PC-3 (cell line): ENCODE data around the gene TRIM33. TPM values are rescaled to one million over a fixed set of nuclear protein-coding genes. Genes with fewer than 3 reads are reported as not detected.

Experiments
- ATAC-seq: fragments of 200-7000 bp; cut with Tn5 transposase; 2 replicates; pipeline ENCODE4 v1.9.1; 2020; ENCODE audit warnings: mild to moderate bottlenecking, moderate library complexity
- BruUV-seq: library from RNA; stranded (reverse); fragments of 400-500 nt; replicated peaks from 2 replicates; lab custom pipeline; 2021; lab: Mats Ljungman, UMichigan
- CTCF ChIA-PET: fragments of 300-600 bp; sonication (Branson Sonifier 250); formaldehyde crosslinking; loops from one replicate; lab custom pipeline; 2022; ENCODE audit warnings: antibody characterized with exemption; lab: Charles Lee
- POLR2A ChIA-PET: fragments of 300-600 bp; sonication (Branson Sonifier 250); formaldehyde crosslinking; loops from one replicate; lab custom pipeline; 2022; ENCODE audit warnings: antibody characterized with exemption; ENCODE audit not compliant: unreplicated experiment; lab: Charles Lee
- DNase-seq: peaks from one replicate; pipeline ENCODE4 v3.0.0-alpha.2; 2015
- H2AFZ ChIP-seq: fragments of 300-600 bp; sonication (generic); 2 replicates; pipeline ENCODE4 v1.6.0; 2016; ENCODE audit warnings: antibody characterized with exemption, low read length
- H3F3A ChIP-seq: fragments of 300-600 bp; sonication (generic); one replicate; pipeline ENCODE4 v1.6.0; 2017; ENCODE audit warnings: antibody characterized with exemption, low read length, control low read depth, mild to moderate bottlenecking; ENCODE audit not compliant: unreplicated experiment
- H3K27ac ChIP-seq: fragments of 300-600 bp; sonication (generic); 2 replicates; pipeline ENCODE4 v1.5.1; 2016; ENCODE audit warnings: mild to moderate bottlenecking, low read length
- H3K27me3 ChIP-seq: fragments of 300-600 bp; sonication (generic); 2 replicates; pipeline ENCODE4 v1.6.1; 2016; ENCODE audit warnings: low read length, mixed read lengths
- H3K36me3 ChIP-seq: fragments of 300-600 bp; sonication (generic); 2 replicates; pipeline ENCODE4 v1.6.1; 2016; ENCODE audit warnings: low read depth, mixed run types, low read length, mixed read lengths
- H3K4me1 ChIP-seq: fragments of 300-600 bp; sonication (generic); 2 replicates; pipeline ENCODE4 v1.5.1; 2016; ENCODE audit warnings: low read length; ENCODE audit not compliant: insufficient read depth
- H3K4me2 ChIP-seq: fragments of 300-600 bp; sonication (generic); 2 replicates; pipeline ENCODE4 v1.6.0; 2016; ENCODE audit warnings: low read length
- H3K4me3 ChIP-seq: fragments of 300-600 bp; sonication (generic); 2 replicates; pipeline ENCODE4 v1.5.1; 2016; ENCODE audit warnings: mild to moderate bottlenecking, low read length, mixed read lengths
- H3K79me2 ChIP-seq: fragments of 300-600 bp; sonication (generic); 2 replicates; pipeline ENCODE4 v1.6.1; 2017; ENCODE audit warnings: low read length, mixed read lengths
- H3K9ac ChIP-seq: fragments of 300-600 bp; sonication (generic); 2 replicates; pipeline ENCODE4 v1.6.0; 2016; ENCODE audit warnings: mild to moderate bottlenecking, low read length
- H3K9me2 ChIP-seq: fragments of 300-600 bp; sonication (generic); replicated peaks from 2 replicates; pipeline ENCODE4 v1.6.1; 2016; ENCODE audit warnings: mixed run types, low read length, mixed read lengths
- H3K9me3 ChIP-seq: fragments of 300-600 bp; sonication (generic); 2 replicates; pipeline ENCODE4 v1.6.1; 2016; ENCODE audit warnings: low read length, mixed read lengths
- H4K20me1 ChIP-seq: fragments of 300-600 bp; sonication (generic); 2 replicates; pipeline ENCODE4 v1.6.1; 2016; ENCODE audit warnings: low read length, mixed read lengths
- CTCF ChIP-seq: fragments of 300-600 bp; sonication (generic); conservative IDR thresholded peaks from 2 replicates; pipeline ENCODE4 v1.5.1; 2017; ENCODE audit warnings: antibody characterized with exemption, low read depth, mild to moderate bottlenecking, low read length
- EZH2 ChIP-seq: fragments of 300-600 bp; sonication (generic); IDR thresholded peaks from one replicate; pipeline ENCODE4 v1.6.1; 2017; ENCODE audit warnings: antibody characterized with exemption, mild to moderate bottlenecking, low read length; ENCODE audit not compliant: unreplicated experiment
- EZH2phosphoT487 ChIP-seq: fragments of 300-600 bp; sonication (generic); IDR thresholded peaks from 2 replicates; pipeline ENCODE4 v1.6.1; 2018; ENCODE audit warnings: mild to moderate bottlenecking, antibody characterized with exemption, low read length, borderline replicate concordance
- intact Hi-C: fragments of 100-400 bp; cut with micrococcal nuclease; formaldehyde crosslinking; loops from 2 replicates; pipeline ENCODE4 v1.9.0; 2023
- total RNA-seq: library from RNA; depleted of rRNA; stranded (reverse); fragments of >200 nt; gene quantifications from 2 replicates; pipeline ENCODE4 v1.2.3, GENCODE V29; 2014

TRIM33 gene
- total RNA-seq, 1 experiment from 2014 or later: 36.7 TPM

- no TSS peak for BruUV-seq
- ATAC-seq (no peak), DNase-seq (no peak)
- TF ChIP-seq EZH2 (no peak), EZH2phosphoT487 (no peak), CTCF (no peak)
- no peaks in the 10 kb centered on the region for H4K20me1 ChIP-seq
- H2AFZ ChIP-seq: no peak overlapping the region
- peaks cover 27% of the 10 kb centered on the region for H3K4me1 ChIP-seq
- H3K4me2 ChIP-seq: no peak overlapping the region
- H3K27ac ChIP-seq: no peak overlapping the region
- H3K9me3 ChIP-seq: peaks cover 8% of the 10 kb centered on the region; the same call in 1 of the 2 replicates
- H3F3A ChIP-seq: no peaks in the 10 kb centered on the region
- H3K27me3 ChIP-seq: no peaks in the 10 kb centered on the region
- H3K79me2 ChIP-seq: no peaks in the 10 kb centered on the region
- no peaks in the 10 kb centered on the region for H3K9me2 ChIP-seq
- intact Hi-C loops: no loop called here
- H3K9ac ChIP-seq: no peak overlapping the region
- ChIA-PET CTCF (no interaction called here), POLR2A (no interaction called here)
- no peak overlapping the region for H3K4me3 ChIP-seq
- peaks cover 61% of the 10 kb centered on the region for H3K36me3 ChIP-seq
Measured at GRCh38 chr1:114456586-114456985, 54.4 kb downstream of the TRIM33 start.

GRCh38 chr1:114455102-114455785, 55.8 kb downstream of the TRIM33 start:
- Histone ChIP-seq H3K9me3 (peaks cover 8% of the 10 kb centered on the region; the same call in 1 of the 2 replicates), H3K79me2 (no peaks in the 10 kb centered on the region), H3K27me3 (no peaks in the 10 kb centered on the region), H3K4me2 (peak overlapping the region; percentile 7), H3K27ac (peak overlapping the region; percentile 58), H3K36me3 (peaks cover 53% of the 10 kb centered on the region), H2AFZ (no peak overlapping the region), H3F3A (no peaks in the 10 kb centered on the region), H3K9me2 (no peaks in the 10 kb centered on the region), H3K4me1 (peaks cover 27% of the 10 kb centered on the region), H4K20me1 (no peaks in the 10 kb centered on the region), H3K9ac (no peak overlapping the region), H3K4me3 (no peak overlapping the region)
- CTCF ChIA-PET: no interaction called here
- DNase-seq: peak; percentile 74
- BruUV-seq: no TSS peak
- ATAC-seq: peak; percentile 89
- TF ChIP-seq CTCF (no peak), EZH2 (no peak), EZH2phosphoT487 (no peak)
- intact Hi-C loops: no loop called here
- POLR2A ChIA-PET: interaction anchor here (0.7 kb wide), 1 partner anchor 133 kb away, joined by 4 read pairs; no protein-coding TSS in a partner anchor

GRCh38 chr1:114454539-114454938, 56.5 kb downstream of the TRIM33 start:
- ATAC-seq: no peak
- Histone ChIP-seq H3K79me2 (no peaks in the 10 kb centered on the region), H3K4me3 (no peak overlapping the region), H2AFZ (no peak overlapping the region), H3K9me2 (no peaks in the 10 kb centered on the region), H3K4me1 (peaks cover 27% of the 10 kb centered on the region), H3F3A (no peaks in the 10 kb centered on the region), H3K4me2 (peak overlapping the region; percentile 7), H4K20me1 (no peaks in the 10 kb centered on the region), H3K9ac (no peak overlapping the region), H3K36me3 (peaks cover 47% of the 10 kb centered on the region), H3K27me3 (no peaks in the 10 kb centered on the region), H3K27ac (peak overlapping the region; percentile 32), H3K9me3 (peaks cover 8% of the 10 kb centered on the region; the same call in 1 of the 2 replicates)
- intact Hi-C loops: no loop called here
- no TSS peak for BruUV-seq
- TF ChIP-seq EZH2phosphoT487 (no peak), CTCF (no peak), EZH2 (no peak)
- ChIA-PET CTCF (no interaction called here), POLR2A (no interaction called here)
- DNase-seq: no peak
